Raji (cell line): ENCODE results near the gene NDEL1.

Source experiments
- POLR2A ChIP-seq: IDR thresholded peaks from 2 replicates; pipeline ENCODE4 v1.6.1; 2011; ENCODE audit warnings: low read depth, low read length, control low read depth; ENCODE audit not compliant: insufficient read depth

Gene NDEL1, protein sequence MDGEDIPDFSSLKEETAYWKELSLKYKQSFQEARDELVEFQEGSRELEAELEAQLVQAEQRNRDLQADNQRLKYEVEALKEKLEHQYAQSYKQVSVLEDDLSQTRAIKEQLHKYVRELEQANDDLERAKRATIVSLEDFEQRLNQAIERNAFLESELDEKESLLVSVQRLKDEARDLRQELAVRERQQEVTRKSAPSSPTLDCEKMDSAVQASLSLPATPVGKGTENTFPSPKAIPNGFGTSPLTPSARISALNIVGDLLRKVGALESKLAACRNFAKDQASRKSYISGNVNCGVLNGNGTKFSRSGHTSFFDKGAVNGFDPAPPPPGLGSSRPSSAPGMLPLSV

DNA sequence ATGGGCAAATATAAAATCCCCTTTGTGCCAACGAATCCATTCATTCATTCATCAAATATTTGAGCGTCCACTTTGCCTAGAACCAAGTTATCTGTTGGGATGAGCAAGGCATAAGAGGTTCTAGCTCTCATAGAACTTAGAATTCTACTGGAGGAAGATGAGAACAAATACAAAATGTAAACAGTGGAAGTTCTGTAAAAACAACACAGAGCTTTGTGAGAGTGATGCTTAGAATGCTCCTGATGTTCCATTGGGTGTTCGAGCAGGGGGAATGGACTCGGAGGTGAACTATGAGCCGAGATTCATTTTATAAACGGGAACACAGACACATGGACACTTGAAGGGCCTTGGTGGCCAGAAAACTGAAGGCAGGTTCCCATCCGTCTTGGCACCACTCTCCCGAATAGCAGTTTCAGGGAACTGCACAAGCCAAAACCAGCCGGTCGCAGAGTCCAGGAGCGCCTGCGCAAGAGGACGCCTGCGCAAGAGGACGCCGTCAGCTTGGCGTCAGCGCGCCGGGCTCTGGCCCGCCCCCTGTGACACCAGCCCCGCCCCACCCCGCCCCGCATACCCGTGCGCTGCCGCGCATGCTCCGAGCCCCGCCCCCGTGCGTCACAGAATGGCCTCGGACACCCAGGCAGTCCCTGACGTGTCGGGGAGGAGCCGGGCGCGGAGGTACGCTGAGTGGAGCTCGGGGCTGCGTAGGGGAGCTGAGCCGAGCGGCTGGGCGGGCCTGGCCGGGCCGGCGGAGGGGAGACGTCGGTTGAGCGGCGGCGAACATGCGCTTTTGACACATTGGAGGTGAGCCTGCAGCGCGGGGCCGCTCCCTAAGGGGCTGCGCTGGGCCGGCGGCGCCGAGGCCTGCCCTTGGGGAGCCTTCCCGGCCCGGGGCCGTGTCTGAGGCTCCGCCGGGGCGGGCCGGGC is at the start of gene NDEL1:
NDEL1 (plus strand) TSS at position 640 of the 924 bp plus-strand sequence. CDS start 8,388 bp downstream, outside the sequence.
- peak; percentile 97 for TF ChIP-seq POLR2A

DNA sequence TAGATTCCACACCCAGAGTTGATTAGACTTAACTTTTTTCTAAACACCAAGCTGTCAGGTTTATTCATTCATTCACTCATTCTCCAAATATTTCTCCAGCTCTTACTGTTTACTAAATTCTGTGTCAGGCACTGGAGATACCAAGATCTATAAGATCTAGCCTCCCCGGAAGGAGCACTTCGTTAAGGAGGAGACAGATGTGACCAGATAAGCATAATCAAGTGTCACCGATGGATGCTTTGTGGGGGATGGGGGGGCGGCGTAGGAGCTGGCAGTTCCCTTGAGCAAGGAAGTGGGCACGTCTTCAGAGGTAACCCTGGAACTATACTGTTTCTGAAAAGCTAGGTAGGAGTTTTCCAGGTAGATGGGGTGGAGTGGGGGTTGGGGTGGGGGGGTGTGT is 48.8 kb upstream of the NDEL1 start:
- TF ChIP-seq POLR2A = no peak

DNA sequence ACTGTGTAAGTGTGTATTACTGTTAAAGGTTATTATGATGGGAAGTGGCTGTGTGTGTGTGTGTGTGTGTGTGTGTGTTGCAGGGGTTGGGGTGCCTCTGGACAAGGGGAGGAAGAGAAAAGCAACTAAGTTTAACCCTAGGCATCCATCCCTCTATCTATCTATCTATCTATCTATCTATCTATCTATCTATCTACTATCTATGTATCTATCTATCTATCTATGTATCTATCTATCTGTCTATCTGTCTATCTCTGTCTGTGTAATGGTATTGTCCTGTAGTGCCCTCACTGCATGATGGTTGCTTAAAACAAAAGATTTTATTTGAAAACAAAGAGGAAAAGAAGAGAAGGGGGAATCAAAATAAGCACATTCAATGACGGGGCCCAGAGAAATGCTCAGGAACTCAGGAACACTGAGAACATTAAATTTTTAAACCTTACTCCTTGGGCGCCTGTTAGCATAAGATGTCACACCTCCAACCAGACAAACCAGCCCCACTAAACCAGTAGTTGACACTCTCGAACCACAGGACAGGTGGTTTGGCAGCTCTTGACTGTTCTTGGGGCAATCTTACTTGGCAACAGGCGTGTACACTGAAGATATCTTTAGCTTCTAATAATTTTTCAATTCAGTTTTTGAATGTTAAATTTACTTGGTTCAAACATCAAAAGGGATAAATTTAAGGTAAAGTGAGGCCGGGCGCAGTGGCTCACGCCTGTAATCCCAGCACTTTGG is 47.6 kb upstream of the NDEL1 start:
- TF ChIP-seq POLR2A = no peak

DNA sequence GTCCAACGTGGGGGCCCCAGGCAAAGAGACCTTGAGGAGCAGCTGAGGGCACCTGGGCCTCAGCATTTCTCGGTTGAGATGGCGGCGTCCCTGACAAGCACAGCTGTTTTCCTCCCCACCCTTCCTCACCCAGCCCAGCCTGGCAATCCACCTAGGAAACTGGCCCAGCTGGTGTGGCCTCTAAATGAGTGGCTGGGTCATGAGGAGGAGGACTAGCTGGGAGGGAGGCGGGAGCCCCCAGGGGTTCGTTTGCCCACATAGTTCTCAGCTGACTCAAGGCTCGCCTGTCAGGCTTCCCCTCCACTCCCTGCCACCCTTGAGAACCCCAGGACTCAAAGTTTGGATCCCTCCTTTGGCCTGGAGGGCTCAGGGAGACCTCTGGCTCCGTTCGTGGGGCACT is 44.0 kb upstream of the NDEL1 start:
- no peak for TF ChIP-seq POLR2A

DNA sequence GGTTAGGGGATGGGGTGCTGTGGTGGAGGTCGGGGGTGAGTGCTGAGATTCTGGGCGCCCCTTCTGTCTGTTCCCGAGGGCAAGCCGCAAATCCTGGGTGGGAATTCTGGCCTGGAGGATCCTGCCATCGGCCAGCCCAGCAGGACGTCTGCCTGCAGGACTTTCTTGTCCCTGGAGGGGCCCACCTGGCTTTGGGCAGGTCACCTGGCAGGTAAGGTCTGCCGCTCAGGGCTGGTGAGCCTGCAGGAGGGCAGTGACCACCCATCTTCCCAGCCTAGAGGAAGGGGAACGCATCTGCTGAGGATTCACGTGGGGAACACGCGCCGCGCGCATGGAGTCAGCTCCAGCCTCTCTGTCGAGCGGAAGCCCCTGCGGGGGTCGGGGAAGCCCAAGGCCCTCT is 43.4 kb upstream of the NDEL1 start:
- TF ChIP-seq POLR2A = no peak

DNA sequence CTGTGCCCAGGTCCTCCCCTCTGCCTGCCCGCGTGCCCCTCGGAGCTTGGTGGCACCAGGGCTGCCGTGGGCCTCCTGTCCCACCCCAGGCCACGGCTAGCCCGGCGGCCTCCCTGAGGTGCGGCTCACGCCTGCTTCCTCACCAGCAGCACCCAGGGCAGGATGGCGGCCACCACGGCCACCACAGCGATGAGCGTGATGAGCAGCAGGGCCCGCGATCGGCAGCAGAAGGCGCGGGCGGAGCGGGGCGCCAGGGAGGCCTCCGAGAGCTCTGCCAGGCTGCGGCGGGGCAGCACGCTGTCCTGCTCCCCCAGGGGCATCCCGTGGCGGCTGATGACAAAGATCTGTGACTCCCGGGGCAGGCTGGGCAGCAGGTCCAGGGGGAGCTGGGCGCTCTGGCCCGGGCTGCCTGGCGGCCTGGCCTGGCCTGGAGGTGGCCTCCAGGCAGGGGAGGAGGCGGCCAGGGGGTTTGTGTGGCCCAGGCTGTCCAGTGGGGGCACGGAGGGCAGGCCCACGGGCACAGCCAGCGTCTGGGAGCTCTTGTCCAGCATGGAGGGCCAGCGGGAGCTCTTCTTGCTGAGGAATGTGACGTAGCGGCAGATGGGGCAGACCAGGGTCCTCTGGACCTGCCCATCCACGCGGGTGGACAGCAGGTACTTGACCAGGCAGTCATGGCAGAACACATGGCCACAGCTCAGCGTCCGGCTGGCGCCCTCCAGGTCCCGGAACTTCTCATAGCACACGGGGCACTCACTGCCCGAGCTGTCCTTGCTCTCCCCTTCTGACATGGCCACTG is 42.8 kb upstream of the NDEL1 start:
- TF ChIP-seq POLR2A = no peak

DNA sequence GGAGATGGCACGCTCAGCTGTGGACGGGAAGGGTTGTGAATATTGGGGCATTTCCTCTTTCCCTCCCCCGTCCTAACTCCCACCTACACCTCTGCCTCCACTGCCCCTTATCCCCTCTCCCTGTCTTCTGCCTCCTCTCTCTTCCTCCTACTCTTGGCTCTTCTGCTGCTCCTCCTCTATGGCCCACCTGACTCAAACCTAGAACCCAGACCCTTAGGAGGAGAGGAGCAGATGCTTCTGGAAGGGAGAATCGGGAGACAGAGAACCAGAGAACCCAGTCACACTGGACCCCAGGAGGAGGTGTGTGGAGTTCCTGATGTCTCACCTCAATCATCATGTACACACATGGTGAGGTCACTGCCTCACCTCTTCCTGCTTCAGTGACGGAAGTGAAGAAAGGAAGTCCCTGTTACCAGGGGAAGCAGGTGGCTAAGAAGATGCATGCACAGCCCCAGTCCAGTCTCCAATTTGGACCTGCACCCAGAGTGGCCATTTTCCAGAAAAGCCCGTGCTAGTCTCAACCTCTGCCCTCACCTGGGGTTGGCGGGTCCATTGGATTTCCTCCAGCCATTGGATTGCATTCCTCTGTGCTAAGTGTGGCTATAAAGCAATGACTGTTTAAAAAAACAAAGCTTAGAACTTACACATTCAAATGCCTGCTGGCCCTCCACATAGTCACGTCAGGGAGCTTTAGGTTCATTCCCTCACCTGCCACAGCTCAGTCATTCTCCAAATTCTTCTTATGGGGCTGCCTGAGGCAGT is 42.0 kb upstream of the NDEL1 start:
- peak; percentile 52 for TF ChIP-seq POLR2A

DNA sequence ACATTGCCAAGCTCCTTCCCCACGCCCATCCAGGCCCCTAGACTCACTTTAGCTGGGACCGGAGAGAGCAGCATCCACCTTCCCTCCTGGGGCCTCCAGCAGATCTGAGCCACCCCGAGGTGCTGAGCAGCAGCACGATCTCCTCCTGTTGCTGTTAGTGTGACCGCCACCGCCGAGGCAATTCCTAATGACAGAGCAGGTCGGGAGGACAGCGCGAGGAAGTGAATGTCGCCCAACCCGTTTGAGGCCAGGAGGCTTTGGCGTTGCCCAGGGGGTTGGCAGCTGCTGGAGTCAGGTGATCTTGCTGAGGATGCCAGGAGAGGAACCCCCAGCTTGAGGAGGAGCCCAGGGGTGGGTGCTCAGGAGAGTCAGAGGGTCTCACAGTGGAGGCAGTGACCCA is 38.0 kb upstream of the NDEL1 start, which contains the start of gene RNF222:
RNF222 (minus strand) TSS at position 192 of the 400 bp plus-strand sequence. CDS start 4,366 bp downstream, outside the sequence.
- no peak for TF ChIP-seq POLR2A

DNA sequence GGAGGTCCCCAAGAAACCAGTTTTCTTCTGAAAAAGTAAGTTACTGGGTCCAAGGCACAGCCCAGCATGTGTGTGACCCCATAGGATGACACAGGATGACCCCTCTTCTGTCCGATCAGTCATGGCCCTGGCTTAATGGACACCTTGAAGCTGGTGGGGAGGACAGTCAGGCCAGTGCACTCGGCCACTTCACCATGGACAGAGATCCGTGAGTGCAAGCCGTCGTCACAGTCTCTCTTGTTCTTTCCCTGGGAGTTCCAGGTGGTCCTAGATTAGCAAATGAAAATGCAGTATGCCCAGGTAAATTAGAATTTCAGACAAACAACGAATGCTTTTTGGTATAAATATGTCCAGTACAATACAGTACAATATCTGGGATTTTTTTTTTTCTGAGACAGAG is 36.7 kb upstream of the NDEL1 start:
- TF ChIP-seq POLR2A = no peak

DNA sequence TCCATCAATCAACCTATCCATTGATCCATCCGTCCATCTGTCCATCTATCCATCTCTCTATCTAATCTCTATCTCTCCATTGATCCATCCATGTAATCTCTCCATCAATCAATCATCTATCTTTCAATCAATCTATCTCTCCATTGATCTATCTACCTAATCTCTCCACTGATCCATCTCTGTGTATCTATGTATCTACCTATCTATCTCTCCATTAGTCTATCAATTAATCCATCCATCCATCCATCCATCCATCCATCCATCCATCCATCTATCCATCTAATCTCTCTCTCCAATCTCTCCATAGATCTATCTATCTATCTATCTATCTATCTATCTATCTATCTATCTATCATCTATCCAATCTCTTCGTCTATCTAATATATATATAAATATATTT is 34.6 kb upstream of the NDEL1 start:
- TF ChIP-seq POLR2A = no peak

DNA sequence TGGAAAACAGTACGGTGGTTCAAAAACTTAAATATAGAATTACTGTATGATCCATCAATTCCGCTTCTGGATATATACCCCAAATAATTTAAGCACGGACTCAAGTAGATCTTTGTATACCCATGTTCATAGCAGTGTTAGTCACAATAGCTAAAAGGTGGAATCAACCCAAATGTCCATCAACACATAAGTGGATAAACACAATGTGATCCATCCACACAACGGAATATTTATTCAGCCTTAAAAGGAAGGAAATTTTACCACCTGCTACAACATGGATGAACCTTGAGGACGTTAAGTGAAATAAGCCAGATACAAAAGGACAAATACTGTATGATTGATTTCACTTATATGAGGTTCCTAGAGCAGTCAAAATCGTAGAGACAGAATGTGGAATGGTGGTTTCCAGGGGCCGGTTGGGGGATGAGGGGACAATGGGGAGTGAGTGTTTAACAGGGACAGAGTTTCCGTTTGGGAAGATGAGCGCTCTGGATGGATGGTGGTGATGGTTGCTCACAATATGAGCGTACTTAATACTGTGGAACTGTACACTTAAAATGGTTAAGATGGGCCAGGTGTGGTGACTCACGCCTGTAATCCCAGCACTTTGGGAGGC is 32.7 kb upstream of the NDEL1 start:
- TF ChIP-seq POLR2A = no peak

DNA sequence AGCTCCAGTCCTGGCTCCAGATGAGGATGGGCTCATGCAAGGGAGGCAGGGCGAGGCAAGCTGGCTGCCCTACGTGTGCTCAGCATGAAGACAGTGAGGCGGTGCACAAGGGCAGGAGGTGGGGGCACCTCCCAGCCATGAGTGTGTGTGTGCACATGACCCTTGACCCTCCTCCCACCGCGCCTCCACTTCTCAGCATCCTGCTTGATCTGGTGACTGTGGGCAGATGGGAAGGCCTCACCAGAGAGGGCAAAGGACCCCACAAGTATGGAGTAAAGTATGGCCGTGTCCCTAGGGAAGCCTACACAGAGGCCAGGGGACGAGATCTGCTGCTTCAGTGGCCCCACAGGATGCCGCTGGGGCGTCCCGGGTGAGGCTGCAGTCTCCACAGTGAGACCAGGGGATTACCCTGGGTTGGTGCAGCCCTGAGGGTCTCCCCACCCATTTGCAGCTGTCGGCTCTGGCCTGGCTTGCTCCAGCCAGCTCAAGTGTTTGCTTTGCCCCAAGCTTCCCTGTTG is 30.1 kb upstream of the NDEL1 start:
- no peak for TF ChIP-seq POLR2A

DNA sequence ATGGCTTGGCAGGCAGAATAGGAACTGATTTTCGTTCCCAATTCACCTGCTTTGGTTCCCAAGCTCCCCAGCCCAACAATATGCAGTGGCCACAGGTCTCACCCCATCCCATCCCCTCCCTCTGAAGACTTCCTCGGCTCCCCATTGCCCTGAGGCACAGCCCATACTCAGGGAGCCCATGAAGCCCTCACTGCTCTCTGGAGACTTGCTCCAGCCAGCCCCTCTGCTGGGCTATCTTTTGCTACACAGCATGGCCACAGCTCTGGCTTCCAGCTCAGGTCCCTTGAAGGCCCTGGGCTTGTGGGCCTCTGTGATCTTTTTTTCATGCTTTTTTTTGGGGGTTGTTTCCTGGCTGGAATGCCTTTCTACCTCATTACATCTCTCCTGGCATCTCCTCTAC is 29.5 kb upstream of the NDEL1 start:
- TF ChIP-seq POLR2A = no peak
